ENCODE measurements around the gene SNX6.

SNX6 gene

GRCh38 chr14:34616360-34616759, 13.6 kb downstream of the SNX6 start:
- Histone ChIP-seq H3K4me1 (ENCODE audit: insufficient read depth, low read length, poor library complexity, severe bottlenecking) (peaks cover 20% of the 10 kb centered on the region), H3K36me3 (ENCODE audit: insufficient read depth, low read length) (no peaks in the 10 kb centered on the region), H3K9me3 (ENCODE audit: insufficient read depth, low read depth, low read length) (no peaks in the 10 kb centered on the region), H3K9me2 (replicated peaks; ENCODE audit: low read depth, low read length) (no peaks in the 10 kb centered on the region), H2AFZ (ENCODE audit: low read length) (no peak overlapping the region), H3K4me2 (ENCODE audit: low read depth, low read length, poor library complexity, severe bottlenecking) (no peak overlapping the region), H3K4me3 (ENCODE audit: low read length, poor library complexity, severe bottlenecking) (no peak overlapping the region), H3K79me2 (ENCODE audit: insufficient read depth, low read length) (0 out of 2 replicates have a peak, but pooled peaks cover 10% of the 10 kb centered on the region), H3F3A (ENCODE audit: low read depth) (no peaks in the 10 kb centered on the region), H3K9ac (ENCODE audit: low read depth, low read length, poor library complexity, severe bottlenecking) (no peak overlapping the region), H3K27me3 (ENCODE audit: insufficient read depth, low read length, poor library complexity, severe bottlenecking) (no peaks in the 10 kb centered on the region), H4K20me1 (ENCODE audit: insufficient read depth, low read length, poor library complexity, severe bottlenecking) (peaks cover 12% of the 10 kb centered on the region)
- no peak for TF ChIP-seq EZH2phosphoT487 (IDR thresholded peaks at IDR 0.05; ENCODE audit: borderline replicate concordance)
- TF ChIP-seq CTCF (conservative IDR thresholded peaks at IDR 0.05; ENCODE audit: low read length) = no peak

- Histone ChIP-seq H3K4me2 (ENCODE audit: low read depth, low read length, poor library complexity, severe bottlenecking) (no peak overlapping the region), H3K4me1 (ENCODE audit: insufficient read depth, low read length, poor library complexity, severe bottlenecking) (peaks cover 20% of the 10 kb centered on the region), H3K36me3 (ENCODE audit: insufficient read depth, low read length) (no peaks in the 10 kb centered on the region), H4K20me1 (ENCODE audit: insufficient read depth, low read length, poor library complexity, severe bottlenecking) (peaks cover 12% of the 10 kb centered on the region), H3K9ac (ENCODE audit: low read depth, low read length, poor library complexity, severe bottlenecking) (no peak overlapping the region), H3K9me3 (ENCODE audit: insufficient read depth, low read depth, low read length) (no peaks in the 10 kb centered on the region), H3K9me2 (replicated peaks; ENCODE audit: low read depth, low read length) (no peaks in the 10 kb centered on the region), H2AFZ (ENCODE audit: low read length) (no peak overlapping the region), H3F3A (ENCODE audit: low read depth) (no peaks in the 10 kb centered on the region), H3K4me3 (ENCODE audit: low read length, poor library complexity, severe bottlenecking) (no peak overlapping the region), H3K27me3 (ENCODE audit: insufficient read depth, low read length, poor library complexity, severe bottlenecking) (no peaks in the 10 kb centered on the region), H3K79me2 (ENCODE audit: insufficient read depth, low read length) (0 out of 2 replicates have a peak, but pooled peaks cover 10% of the 10 kb centered on the region)
- TF ChIP-seq EZH2phosphoT487 (IDR thresholded peaks at IDR 0.05; ENCODE audit: borderline replicate concordance) = no peak
- TF ChIP-seq CTCF (conservative IDR thresholded peaks at IDR 0.05; ENCODE audit: low read length) = no peak
Observed at GRCh38 chr14:34615507-34615906, 14.4 kb downstream of the SNX6 start.

- H3K4me2 ChIP-seq (ENCODE audit: low read depth, low read length, poor library complexity, severe bottlenecking) = peak overlapping the region; percentile 3
- H3K4me3 ChIP-seq (ENCODE audit: low read length, poor library complexity, severe bottlenecking) = no peak overlapping the region
- 0 out of 2 replicates have a peak, but pooled peaks cover 10% of the 10 kb centered on the region for H3K79me2 ChIP-seq (ENCODE audit: insufficient read depth, low read length)
- H3K36me3 ChIP-seq (ENCODE audit: insufficient read depth, low read length) = no peaks in the 10 kb centered on the region
- peaks cover 20% of the 10 kb centered on the region for H3K4me1 ChIP-seq (ENCODE audit: insufficient read depth, low read length, poor library complexity, severe bottlenecking)
- no peaks in the 10 kb centered on the region for H3K9me3 ChIP-seq (ENCODE audit: insufficient read depth, low read depth, low read length)
- no peak overlapping the region for H2AFZ ChIP-seq (ENCODE audit: low read length)
- H3F3A ChIP-seq (ENCODE audit: low read depth) = no peaks in the 10 kb centered on the region
- H3K9ac ChIP-seq (ENCODE audit: low read depth, low read length, poor library complexity, severe bottlenecking) = no peak overlapping the region
- H4K20me1 ChIP-seq (ENCODE audit: insufficient read depth, low read length, poor library complexity, severe bottlenecking) = peaks cover 7% of the 10 kb centered on the region
- TF ChIP-seq CTCF (conservative IDR thresholded peaks at IDR 0.05; ENCODE audit: low read length) = no peak
- TF ChIP-seq EZH2phosphoT487 (IDR thresholded peaks at IDR 0.05; ENCODE audit: borderline replicate concordance) = no peak
- H3K9me2 ChIP-seq (replicated peaks; ENCODE audit: low read depth, low read length) = no peaks in the 10 kb centered on the region
- H3K27me3 ChIP-seq (ENCODE audit: insufficient read depth, low read length, poor library complexity, severe bottlenecking) = no peaks in the 10 kb centered on the region
Observed at GRCh38 chr14:34614638-34615037, 15.3 kb downstream of the SNX6 start.
